Keratinocyte (primary cell): ENCODE results near the gene RACGAP1. TPM values are rescaled to one million over a fixed set of nuclear protein-coding genes. Genes with fewer than 3 reads are reported as not detected.

Experiments
- DNase-seq: peaks from one replicate; pipeline ENCODE4 v3.0.0-alpha.2; 2011; ENCODE audit warnings: low read depth, missing footprints, low spot score
- FAIRE-seq: peaks from 2 replicates; lab custom pipeline; 2011; peaks lifted over from hg19 to GRCh38; lab: Jason Lieb, UNC
- H2AFZ ChIP-seq: 2 replicates; pipeline ENCODE4 v1.6.0; 2012; ENCODE audit warnings: low read length, control low read depth, inconsistent platforms; ENCODE audit not compliant: control insufficient read depth
- H3K27ac ChIP-seq: 2 replicates; pipeline ENCODE4 v1.5.1; 2011; ENCODE audit warnings: low read length; ENCODE audit not compliant: control insufficient read depth, insufficient read depth
- H3K27me3 ChIP-seq: 3 replicates; pipeline ENCODE4 v1.6.0; 2011; ENCODE audit warnings: low read length; ENCODE audit not compliant: control insufficient read depth, insufficient read depth; ENCODE audit errors: extremely low read depth
- H3K36me3 ChIP-seq, 2 experiments: 2 replicates in 1 of 2; 3 replicates in 1 of 2; pipeline ENCODE4 v1.5.1; 2011; ENCODE audit warnings: low read length in 2 of 2, mild to moderate bottlenecking in 1 of 2; ENCODE audit not compliant: control insufficient read depth in 2 of 2, insufficient read depth in 2 of 2; ENCODE audit errors: extremely low read depth in 1 of 2
- H3K4me1 ChIP-seq: 3 replicates; pipeline ENCODE4 v1.5.1; 2011; ENCODE audit warnings: low read length; ENCODE audit not compliant: control insufficient read depth, insufficient read depth; ENCODE audit errors: extremely low read depth
- H3K4me2 ChIP-seq: 3 replicates; pipeline ENCODE4 v1.6.0; 2011; ENCODE audit warnings: low read depth, low read length; ENCODE audit not compliant: control insufficient read depth, insufficient read depth; ENCODE audit errors: extremely low read depth
- H3K4me3 ChIP-seq, 3 experiments: fragments of 200-600 bp in 1 of 3; sonication (generic) in 1 of 3; 2 replicates in 2 of 3; 3 replicates in 1 of 3; pipeline ENCODE4 v1.5.1; 2011 to 2016; ENCODE audit warnings: low read length in 3 of 3, mild to moderate bottlenecking in 3 of 3, control low read depth in 2 of 3, inconsistent platforms in 1 of 3, low read depth in 1 of 3, mixed read lengths in 1 of 3, mixed run types in 1 of 3, moderate library complexity in 1 of 3; ENCODE audit not compliant: control insufficient read depth in 2 of 3, insufficient read depth in 2 of 3; ENCODE audit errors: extremely low read depth in 1 of 3
- H3K79me2 ChIP-seq: 2 replicates; pipeline ENCODE4 v1.6.0; 2012; ENCODE audit warnings: low read length; ENCODE audit not compliant: control insufficient read depth, insufficient read depth
- H3K9ac ChIP-seq: 3 replicates; pipeline ENCODE4 v1.6.0; 2011; ENCODE audit warnings: low read length; ENCODE audit not compliant: control insufficient read depth, insufficient read depth; ENCODE audit errors: extremely low read depth
- H3K9me1 ChIP-seq: 3 replicates; pipeline ENCODE4 v1.6.0; 2011; ENCODE audit warnings: low read length; ENCODE audit not compliant: control insufficient read depth, insufficient read depth; ENCODE audit errors: extremely low read depth
- H3K9me3 ChIP-seq: 2 replicates; pipeline ENCODE4 v1.5.1; 2012; ENCODE audit warnings: low read depth, low read length; ENCODE audit not compliant: control insufficient read depth
- H4K20me1 ChIP-seq: 3 replicates; pipeline ENCODE4 v1.6.0; 2011; ENCODE audit warnings: low read length; ENCODE audit not compliant: control insufficient read depth, insufficient read depth; ENCODE audit errors: extremely low read depth
- EZH2 ChIP-seq: IDR thresholded peaks from one replicate; pipeline ENCODE4 v1.6.1; 2012; ENCODE audit warnings: inconsistent platforms, mild to moderate bottlenecking, low read length, moderate library complexity
- dilution Hi-C: fragments of 300-500 bp; cut with MboI; formaldehyde crosslinking; loops from one replicate; pipeline ENCODE4 v1.7.0; 2020; ENCODE audit warnings: low sequenced_read_pairs; ENCODE audit not compliant: extremely low pct_ligation_motif_present
- polyA plus RNA-seq, 5 experiments: library from polyadenylated mRNA; depleted of rRNA in 3 of 5; stranded (reverse) in 3 of 5; stranded (forward) in 1 of 5; unstranded in 1 of 5; fragments of >200 nt; gene quantifications; 1 replicate in 1 of 5; 2 replicates in 3 of 5; 3 replicates in 1 of 5; pipeline versions ENCODE4 v1.2.1 to v1.2.3, GENCODE V29; 2011 to 2012; ENCODE audit warnings: missing spikeins in 2 of 5, low read depth in 1 of 5, low replicate concordance in 1 of 5
- TF ChIP-seq, protein P1 (sequence below), 3 experiments: IDR thresholded peaks in 1 of 3; conservative IDR thresholded peaks in 1 of 3; optimal IDR thresholded peaks in 1 of 3; 2 replicates in 2 of 3; 3 replicates in 1 of 3; pipeline versions ENCODE3 to v1.5.1; 2011; ENCODE audit warnings: low read length in 3 of 3, mild to moderate bottlenecking in 3 of 3, moderate library complexity in 2 of 3, control low read depth in 1 of 3, inconsistent platforms in 1 of 3; ENCODE audit not compliant: insufficient read depth in 2 of 3; ENCODE audit errors: extremely low read depth in 1 of 3

Gene RACGAP1
- polyA plus RNA-seq, 1 donor (not counting 4 experiments of a cell fraction or from before 2014, with no cell fraction given), result 57.1 TPM

DNA sequence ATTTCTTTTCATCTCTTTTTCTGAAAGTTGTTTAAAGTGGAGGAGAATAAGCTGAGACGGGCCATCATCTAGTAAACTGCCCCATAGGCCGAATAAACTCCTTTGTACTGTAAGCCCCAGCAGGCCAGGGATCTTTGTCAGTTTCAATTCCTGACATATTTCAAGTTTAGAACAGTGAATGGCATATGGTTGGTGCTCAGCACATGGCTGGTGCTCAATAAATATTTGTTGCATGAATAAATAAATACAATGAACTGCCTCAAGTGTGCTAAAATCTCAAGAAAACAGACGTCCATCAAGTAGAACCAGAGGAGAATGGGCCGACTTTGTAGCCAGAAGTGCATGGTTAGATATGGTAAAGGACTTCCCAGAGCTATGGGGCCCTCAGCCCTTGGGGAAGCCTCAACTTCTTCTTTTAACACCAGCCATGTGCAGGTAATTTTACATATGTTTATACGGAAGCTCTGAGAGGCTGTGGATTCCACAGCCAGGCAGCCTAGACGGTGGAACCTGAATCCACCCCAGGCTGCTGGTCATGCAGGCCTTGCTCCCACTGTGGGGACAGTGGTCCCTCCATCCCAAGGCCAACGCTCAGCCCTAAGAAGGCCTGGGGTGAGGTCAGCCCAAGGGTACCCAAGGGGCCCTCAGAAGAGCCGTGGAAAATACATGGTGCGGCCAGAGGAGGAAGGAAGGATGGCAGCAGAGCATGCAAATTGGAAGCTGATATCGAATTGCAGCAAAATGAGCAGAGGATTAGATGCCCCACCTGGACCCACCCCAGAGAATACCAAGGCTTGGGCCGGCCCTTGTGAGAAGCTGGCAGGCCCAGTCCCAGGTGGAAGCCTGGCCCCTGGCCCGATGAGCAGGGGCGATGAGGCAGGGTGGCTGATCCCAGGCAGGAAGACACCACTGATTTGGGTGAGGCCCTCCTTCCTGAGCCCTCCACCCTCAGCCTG, 83.5 kb downstream of the RACGAP1 start:
- Histone ChIP-seq H3K9me1 (no peaks in the 10 kb centered on the region), H3K4me2 (no peak overlapping the region), H3K9ac (no peak overlapping the region), H3K36me3 (no peaks in the 10 kb centered on the region), H3K4me3 (no peak overlapping the region), H3K27ac (no peak overlapping the region), H3K9me3 (no peaks in the 10 kb centered on the region), H3K79me2 (no peaks in the 10 kb centered on the region), H3K27me3 (no peaks in the 10 kb centered on the region), H2AFZ (no peak overlapping the region), H3K4me1 (peaks cover 33% of the 10 kb centered on the region), H4K20me1 (no peaks in the 10 kb centered on the region)
- dilution Hi-C loops, result no loop called here
- TF ChIP-seq, protein P1, sequence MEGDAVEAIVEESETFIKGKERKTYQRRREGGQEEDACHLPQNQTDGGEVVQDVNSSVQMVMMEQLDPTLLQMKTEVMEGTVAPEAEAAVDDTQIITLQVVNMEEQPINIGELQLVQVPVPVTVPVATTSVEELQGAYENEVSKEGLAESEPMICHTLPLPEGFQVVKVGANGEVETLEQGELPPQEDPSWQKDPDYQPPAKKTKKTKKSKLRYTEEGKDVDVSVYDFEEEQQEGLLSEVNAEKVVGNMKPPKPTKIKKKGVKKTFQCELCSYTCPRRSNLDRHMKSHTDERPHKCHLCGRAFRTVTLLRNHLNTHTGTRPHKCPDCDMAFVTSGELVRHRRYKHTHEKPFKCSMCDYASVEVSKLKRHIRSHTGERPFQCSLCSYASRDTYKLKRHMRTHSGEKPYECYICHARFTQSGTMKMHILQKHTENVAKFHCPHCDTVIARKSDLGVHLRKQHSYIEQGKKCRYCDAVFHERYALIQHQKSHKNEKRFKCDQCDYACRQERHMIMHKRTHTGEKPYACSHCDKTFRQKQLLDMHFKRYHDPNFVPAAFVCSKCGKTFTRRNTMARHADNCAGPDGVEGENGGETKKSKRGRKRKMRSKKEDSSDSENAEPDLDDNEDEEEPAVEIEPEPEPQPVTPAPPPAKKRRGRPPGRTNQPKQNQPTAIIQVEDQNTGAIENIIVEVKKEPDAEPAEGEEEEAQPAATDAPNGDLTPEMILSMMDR (optimal IDR thresholded peaks at IDR 0.05 in 1 of 3, IDR thresholded peaks at IDR 0.05 in 1 of 3, conservative IDR thresholded peaks at IDR 0.05 in 1 of 3; ENCODE audit: extremely low read depth in 1 of 3, insufficient read depth in 2 of 3, low read length in 3 of 3), result no peak
- no peak for TF ChIP-seq EZH2
- DNase-seq, result no peak
- FAIRE-seq, result no peak

DNA sequence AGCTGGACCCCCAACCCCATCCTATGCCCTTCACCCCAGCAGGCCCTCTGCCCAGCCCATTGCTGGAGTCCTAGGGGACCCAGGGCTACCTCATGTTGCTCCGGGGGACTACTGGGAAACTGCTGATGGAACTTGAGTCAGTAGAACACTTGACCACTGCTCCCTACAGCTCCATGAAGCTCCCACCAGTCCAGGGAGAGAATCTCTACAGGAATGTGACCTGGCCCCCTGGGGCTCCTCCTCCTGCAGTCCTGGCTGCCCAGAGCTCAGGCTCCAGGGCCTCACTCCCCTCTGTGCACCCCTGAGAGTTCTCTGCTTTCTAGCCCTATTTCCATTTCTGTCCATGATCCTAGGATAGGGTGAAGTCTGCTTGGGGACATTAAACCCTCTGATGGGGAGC, 85.6 kb downstream of the RACGAP1 start:
- TF ChIP-seq EZH2, result no peak
- TF ChIP-seq, protein P1 (optimal IDR thresholded peaks at IDR 0.05 in 1 of 3, IDR thresholded peaks at IDR 0.05 in 1 of 3, conservative IDR thresholded peaks at IDR 0.05 in 1 of 3; ENCODE audit: extremely low read depth in 1 of 3, insufficient read depth in 2 of 3, low read length in 3 of 3), result no peak
- Histone ChIP-seq H3K4me1 (peaks cover 31% of the 10 kb centered on the region), H3K27me3 (no peaks in the 10 kb centered on the region), H4K20me1 (no peaks in the 10 kb centered on the region), H3K79me2 (no peaks in the 10 kb centered on the region), H3K9ac (no peak overlapping the region), H2AFZ (no peak overlapping the region), H3K9me1 (no peaks in the 10 kb centered on the region), H3K36me3 (no peaks in the 10 kb centered on the region), H3K4me2 (no peak overlapping the region), H3K4me3 (no peak overlapping the region), H3K9me3 (no peaks in the 10 kb centered on the region), H3K27ac (no peak overlapping the region)
- dilution Hi-C loops, result no loop called here
- DNase-seq (no peak), FAIRE-seq (no peak)
